Chondrocyte (in vitro differentiated cells): ENCODE data around the gene GNG8. TPM values are rescaled to one million over a fixed set of nuclear protein-coding genes. Genes with fewer than 3 reads are reported as not detected.

ENCODE experiments used
- DNase-seq: peaks from one replicate; pipeline ENCODE4 v3.0.0; 2021; ENCODE audit warnings: mixed read lengths, low spot score
- H3K27ac Mint-ChIP-seq: one replicate; pipeline ENCODE4 v1.8.0; 2021; ENCODE audit warnings: mild to moderate bottlenecking, moderate library complexity, mixed read lengths; ENCODE audit not compliant: unreplicated experiment
- H3K27me3 Mint-ChIP-seq: 2 replicates; pipeline ENCODE4 v1.8.0; 2021; ENCODE audit warnings: low read depth, mixed read lengths
- H3K36me3 Mint-ChIP-seq: 2 replicates; pipeline ENCODE4 v1.8.0; 2021; ENCODE audit warnings: low read depth, mixed read lengths
- H3K4me1 Mint-ChIP-seq: 2 replicates; pipeline ENCODE4 v1.8.0; 2021; ENCODE audit warnings: low read depth, mild to moderate bottlenecking, mixed read lengths
- H3K4me3 Mint-ChIP-seq: one replicate; pipeline ENCODE4 v1.8.0; 2021; ENCODE audit warnings: mild to moderate bottlenecking, moderate library complexity, mixed read lengths; ENCODE audit not compliant: unreplicated experiment
- H3K9me3 Mint-ChIP-seq: 2 replicates; pipeline ENCODE4 v1.8.0; 2021; ENCODE audit warnings: low read depth, mixed read lengths
- total RNA-seq: library from RNA; stranded (reverse); gene quantifications from 3 replicates; pipeline ENCODE4 v1.2.1, GENCODE V29; 2021
- TF ChIP-seq, protein P1 (sequence below): fragments of 200-600 bp; sonication (generic); IDR thresholded peaks from 2 replicates; pipeline ENCODE4 v1.5.0; 2021; ENCODE audit warnings: antibody characterized with exemption, mild to moderate bottlenecking, moderate library complexity

GNG8 gene
- total RNA-seq, 1 donor from 2014 or later: not detected

DNA sequence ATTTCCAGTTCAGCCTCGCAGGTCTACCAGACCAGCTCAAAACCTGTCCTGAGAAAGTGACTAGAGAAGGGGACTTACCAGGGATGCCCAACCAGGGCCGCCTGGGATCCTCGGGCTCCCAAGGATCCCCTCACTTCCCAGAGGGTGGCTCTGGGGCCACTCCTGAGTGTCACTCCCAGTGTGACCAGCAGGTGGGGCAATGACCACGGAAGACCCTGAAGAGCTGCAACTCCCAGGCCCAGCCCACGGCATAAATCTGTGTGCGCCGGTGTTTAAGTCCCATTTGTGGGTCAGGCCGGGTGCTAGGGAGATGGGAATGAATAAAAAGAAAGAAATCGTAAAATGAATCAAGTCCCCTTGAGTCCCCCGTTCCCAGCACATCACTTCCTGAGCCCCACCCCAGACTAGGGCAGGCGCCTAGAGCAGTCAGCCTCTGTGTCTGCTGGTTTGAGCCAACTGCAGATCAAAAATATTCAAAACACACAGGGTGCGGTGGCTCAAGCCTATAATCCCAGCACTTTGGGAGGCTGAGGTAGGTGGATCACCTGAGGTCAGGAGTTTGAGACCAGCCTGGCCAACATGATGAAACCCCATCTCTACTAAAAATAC lies 21.8 kb downstream of the GNG8 start:
- peaks cover 12% of the 10 kb centered on the region for H3K36me3 Mint-ChIP-seq
- TF ChIP-seq, protein P1, sequence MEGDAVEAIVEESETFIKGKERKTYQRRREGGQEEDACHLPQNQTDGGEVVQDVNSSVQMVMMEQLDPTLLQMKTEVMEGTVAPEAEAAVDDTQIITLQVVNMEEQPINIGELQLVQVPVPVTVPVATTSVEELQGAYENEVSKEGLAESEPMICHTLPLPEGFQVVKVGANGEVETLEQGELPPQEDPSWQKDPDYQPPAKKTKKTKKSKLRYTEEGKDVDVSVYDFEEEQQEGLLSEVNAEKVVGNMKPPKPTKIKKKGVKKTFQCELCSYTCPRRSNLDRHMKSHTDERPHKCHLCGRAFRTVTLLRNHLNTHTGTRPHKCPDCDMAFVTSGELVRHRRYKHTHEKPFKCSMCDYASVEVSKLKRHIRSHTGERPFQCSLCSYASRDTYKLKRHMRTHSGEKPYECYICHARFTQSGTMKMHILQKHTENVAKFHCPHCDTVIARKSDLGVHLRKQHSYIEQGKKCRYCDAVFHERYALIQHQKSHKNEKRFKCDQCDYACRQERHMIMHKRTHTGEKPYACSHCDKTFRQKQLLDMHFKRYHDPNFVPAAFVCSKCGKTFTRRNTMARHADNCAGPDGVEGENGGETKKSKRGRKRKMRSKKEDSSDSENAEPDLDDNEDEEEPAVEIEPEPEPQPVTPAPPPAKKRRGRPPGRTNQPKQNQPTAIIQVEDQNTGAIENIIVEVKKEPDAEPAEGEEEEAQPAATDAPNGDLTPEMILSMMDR: peak; percentile 94
- no peak overlapping the region for H3K27ac Mint-ChIP-seq
- H3K4me3 Mint-ChIP-seq: no peak overlapping the region
- H3K4me1 Mint-ChIP-seq: peaks cover 18% of the 10 kb centered on the region
- no peaks in the 10 kb centered on the region for H3K27me3 Mint-ChIP-seq
- no peaks in the 10 kb centered on the region for H3K9me3 Mint-ChIP-seq
- peak; percentile 86 for DNase-seq

GRCh38 chr19:46613525-46613924 lies 22.5 kb downstream of the GNG8 start:
- no peaks in the 10 kb centered on the region for H3K9me3 Mint-ChIP-seq
- H3K27ac Mint-ChIP-seq: no peak overlapping the region
- H3K36me3 Mint-ChIP-seq: peaks cover 15% of the 10 kb centered on the region
- no peak overlapping the region for H3K4me3 Mint-ChIP-seq
- peak; percentile 80 for DNase-seq
- no peaks in the 10 kb centered on the region for H3K27me3 Mint-ChIP-seq
- H3K4me1 Mint-ChIP-seq: peaks cover 18% of the 10 kb centered on the region
- TF ChIP-seq, protein P1: no peak

GRCh38 chr19:46611776-46612175 lies 24.2 kb downstream of the GNG8 start:
- peaks cover 24% of the 10 kb centered on the region for H3K36me3 Mint-ChIP-seq
- H3K9me3 Mint-ChIP-seq: no peaks in the 10 kb centered on the region
- DNase-seq: peak; percentile 41
- H3K4me1 Mint-ChIP-seq: peaks cover 13% of the 10 kb centered on the region
- H3K27me3 Mint-ChIP-seq: no peaks in the 10 kb centered on the region
- peak overlapping the region; percentile 58 for H3K27ac Mint-ChIP-seq
- H3K4me3 Mint-ChIP-seq: no peak overlapping the region
- TF ChIP-seq, protein P1: no peak

DNA sequence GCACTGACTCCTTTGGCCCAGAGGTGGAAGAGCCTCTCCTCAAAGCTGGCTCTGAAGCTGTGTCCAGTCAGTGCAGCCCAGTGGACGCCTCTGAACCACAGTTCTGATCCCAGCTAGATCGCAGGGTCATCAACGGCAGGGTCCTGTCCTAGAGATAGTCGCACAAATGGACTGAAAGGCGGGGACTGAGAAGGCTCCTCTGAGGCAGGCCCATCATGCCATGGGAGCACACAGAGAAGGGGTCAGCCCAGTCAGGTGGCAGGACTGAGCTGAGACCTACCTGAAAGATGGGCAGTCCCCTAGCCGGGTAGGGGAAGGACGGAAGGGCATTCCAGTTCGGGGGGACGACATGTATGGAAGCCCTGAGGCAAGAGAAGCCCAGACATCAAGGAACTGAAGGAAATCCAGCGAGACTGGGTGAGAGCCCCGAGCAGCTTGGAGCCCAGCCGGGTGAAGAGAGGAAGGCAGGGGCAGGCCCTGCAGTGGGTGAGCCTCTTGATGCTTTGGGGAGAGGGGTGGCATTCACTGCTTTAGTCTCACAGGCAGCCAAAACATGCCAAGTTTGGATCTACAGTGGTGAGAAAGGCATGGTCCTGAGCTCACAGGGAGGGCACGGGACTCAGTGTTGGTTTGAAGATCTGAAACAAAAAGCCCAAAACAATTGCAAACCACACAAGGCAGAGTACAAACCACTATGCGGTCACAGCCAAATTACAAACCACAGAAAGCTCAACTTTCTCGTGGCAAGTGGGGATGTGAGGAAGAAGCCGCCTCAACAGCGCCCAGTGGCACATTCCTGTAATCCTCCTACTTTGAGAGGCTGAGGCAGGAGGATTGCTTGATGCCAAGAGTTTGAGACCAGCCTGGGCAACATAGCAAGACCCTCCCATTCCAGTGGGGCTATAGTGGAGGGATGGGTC lies 24.9 kb downstream of the GNG8 start:
- Mint-ChIP-seq H3K36me3 (peaks cover 28% of the 10 kb centered on the region), H3K4me1 (peaks cover 10% of the 10 kb centered on the region), H3K9me3 (no peaks in the 10 kb centered on the region), H3K27me3 (no peaks in the 10 kb centered on the region), H3K4me3 (no peak overlapping the region), H3K27ac (peak overlapping the region; percentile 58)
- TF ChIP-seq, protein P1: no peak
- peak; percentile 64 for DNase-seq

GRCh38 chr19:46610413-46610775 lies 25.6 kb downstream of the GNG8 start:
- TF ChIP-seq, protein P1: no peak
- Mint-ChIP-seq H3K27ac (peak overlapping the region; percentile 12), H3K4me3 (no peak overlapping the region), H3K4me1 (peaks cover 10% of the 10 kb centered on the region), H3K36me3 (peaks cover 28% of the 10 kb centered on the region), H3K9me3 (no peaks in the 10 kb centered on the region), H3K27me3 (no peaks in the 10 kb centered on the region)
- DNase-seq: peak; percentile 21
